GM12878 (cell line): Measurements from ENCODE around the gene REL.

ENCODE experiments used
- CREB1 ChIP-seq: IDR thresholded peaks from 2 replicates; pipeline ENCODE4 v1.6.1; 2012; ENCODE audit warnings: low read depth, mild to moderate bottlenecking, inconsistent platforms
- CREM ChIP-seq: IDR thresholded peaks from 2 replicates; pipeline ENCODE4 v1.6.1; 2014; ENCODE audit warnings: antibody characterized with exemption, low read depth
- EP300 ChIP-seq, 2 experiments: fragments of 150-350 bp in 1 of 2; IDR thresholded peaks; 2 replicates each; pipeline ENCODE4 v1.6.1; 2011 to 2012; ENCODE audit warnings: low read depth in 2 of 2, low read length in 2 of 2, borderline replicate concordance in 1 of 2, improper control_type of control experiment in 1 of 2, inconsistent platforms in 1 of 2; ENCODE audit not compliant: control insufficient read depth in 1 of 2
- JUNB ChIP-seq: IDR thresholded peaks from 2 replicates; pipeline ENCODE4 v1.6.1; 2016; ENCODE audit warnings: antibody characterized with exemption, mild to moderate bottlenecking
- MTA3 ChIP-seq: IDR thresholded peaks from 2 replicates; pipeline ENCODE4 v1.6.1; 2012; ENCODE audit warnings: low read length, inconsistent platforms, borderline replicate concordance
- POLR2A ChIP-seq: IDR thresholded peaks from 2 replicates; pipeline ENCODE4 v1.6.1; 2011; ENCODE audit warnings: low read depth, mild to moderate bottlenecking, low read length
- SUZ12 ChIP-seq: fragments of 200-600 bp; sonication (generic); IDR thresholded peaks from one replicate; pipeline ENCODE4 v1.6.1; 2018; ENCODE audit warnings: antibody characterized with exemption, mild to moderate bottlenecking; ENCODE audit not compliant: unreplicated experiment
- TF ChIP-seq, protein P1 (sequence below), 3 experiments: IDR thresholded peaks in 2 of 3; conservative IDR thresholded peaks in 1 of 3; 2 replicates each; pipeline ENCODE4 v1.5.1; 2011; ENCODE audit warnings: low read depth in 3 of 3, low read length in 3 of 3, mild to moderate bottlenecking in 3 of 3, control low read depth in 2 of 3, moderate library complexity in 2 of 3, inconsistent platforms in 1 of 3, mixed read lengths in 1 of 3; ENCODE audit not compliant: control insufficient read depth in 2 of 3, insufficient read depth in 1 of 3; ENCODE audit errors: extremely low read depth in 1 of 3
- TF ChIP-seq, protein P2 (sequence below): fragments of 450-650 bp; IDR thresholded peaks from 2 replicates; pipeline ENCODE4 v1.6.1; 2017; ENCODE audit warnings: low read depth, mild to moderate bottlenecking, moderate library complexity
- TF ChIP-seq, protein P3 (sequence below): IDR thresholded peaks from 2 replicates; pipeline ENCODE4 v1.6.1; 2012; ENCODE audit warnings: low read depth, low read length, improper control_type of control experiment
- TF ChIP-seq, protein P4 (sequence below): fragments of 450-650 bp; formaldehyde crosslinking; IDR thresholded peaks from 2 replicates; pipeline ENCODE4 v1.4.0; 2020; ENCODE audit warnings: mild to moderate bottlenecking, moderate library complexity
- TF ChIP-seq, protein P5 (sequence below): fragments of 450-650 bp; IDR thresholded peaks from 2 replicates; pipeline ENCODE4 v1.6.1; 2017; ENCODE audit warnings: mild to moderate bottlenecking, low read depth, inconsistent platforms; ENCODE audit not compliant: poor library complexity, severe bottlenecking

DNA sequence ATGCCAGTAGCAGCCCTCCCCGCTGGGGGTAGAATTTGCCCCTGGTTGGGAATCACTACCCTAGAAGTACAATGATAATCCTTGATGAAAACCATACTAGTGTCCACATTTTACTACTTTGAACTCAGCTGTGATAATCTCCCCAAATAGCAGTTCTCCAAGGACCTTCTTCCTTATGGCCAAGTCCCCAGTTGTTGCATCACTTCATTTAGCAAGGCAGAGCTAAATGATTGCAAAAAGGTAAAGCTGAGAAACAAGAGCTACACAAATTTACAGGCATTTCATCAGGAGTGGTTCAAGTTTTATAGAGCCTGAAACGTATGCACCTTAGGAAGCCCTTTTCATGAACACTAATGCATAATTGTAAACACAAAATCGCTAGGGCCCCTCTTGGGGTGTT lies 44.9 kb upstream of the REL start:
- TF ChIP-seq EP300 (IDR thresholded peaks at IDR 0.05; ENCODE audit: borderline replicate concordance in 1 of 2, control insufficient read depth in 1 of 2, low read depth in 2 of 2, low read length in 2 of 2) (no peak), MTA3 (no peak), JUNB (no peak), CREB1 (no peak), POLR2A (no peak), SUZ12 (no peak), CREM (no peak)
- TF ChIP-seq, protein P1, sequence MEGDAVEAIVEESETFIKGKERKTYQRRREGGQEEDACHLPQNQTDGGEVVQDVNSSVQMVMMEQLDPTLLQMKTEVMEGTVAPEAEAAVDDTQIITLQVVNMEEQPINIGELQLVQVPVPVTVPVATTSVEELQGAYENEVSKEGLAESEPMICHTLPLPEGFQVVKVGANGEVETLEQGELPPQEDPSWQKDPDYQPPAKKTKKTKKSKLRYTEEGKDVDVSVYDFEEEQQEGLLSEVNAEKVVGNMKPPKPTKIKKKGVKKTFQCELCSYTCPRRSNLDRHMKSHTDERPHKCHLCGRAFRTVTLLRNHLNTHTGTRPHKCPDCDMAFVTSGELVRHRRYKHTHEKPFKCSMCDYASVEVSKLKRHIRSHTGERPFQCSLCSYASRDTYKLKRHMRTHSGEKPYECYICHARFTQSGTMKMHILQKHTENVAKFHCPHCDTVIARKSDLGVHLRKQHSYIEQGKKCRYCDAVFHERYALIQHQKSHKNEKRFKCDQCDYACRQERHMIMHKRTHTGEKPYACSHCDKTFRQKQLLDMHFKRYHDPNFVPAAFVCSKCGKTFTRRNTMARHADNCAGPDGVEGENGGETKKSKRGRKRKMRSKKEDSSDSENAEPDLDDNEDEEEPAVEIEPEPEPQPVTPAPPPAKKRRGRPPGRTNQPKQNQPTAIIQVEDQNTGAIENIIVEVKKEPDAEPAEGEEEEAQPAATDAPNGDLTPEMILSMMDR (IDR thresholded peaks at IDR 0.05 in 2 of 3, conservative IDR thresholded peaks at IDR 0.05 in 1 of 3; ENCODE audit: control insufficient read depth in 2 of 3, extremely low read depth in 1 of 3, insufficient read depth in 1 of 3, low read depth in 3 of 3, low read length in 3 of 3), result no peak
- TF ChIP-seq, protein P2, sequence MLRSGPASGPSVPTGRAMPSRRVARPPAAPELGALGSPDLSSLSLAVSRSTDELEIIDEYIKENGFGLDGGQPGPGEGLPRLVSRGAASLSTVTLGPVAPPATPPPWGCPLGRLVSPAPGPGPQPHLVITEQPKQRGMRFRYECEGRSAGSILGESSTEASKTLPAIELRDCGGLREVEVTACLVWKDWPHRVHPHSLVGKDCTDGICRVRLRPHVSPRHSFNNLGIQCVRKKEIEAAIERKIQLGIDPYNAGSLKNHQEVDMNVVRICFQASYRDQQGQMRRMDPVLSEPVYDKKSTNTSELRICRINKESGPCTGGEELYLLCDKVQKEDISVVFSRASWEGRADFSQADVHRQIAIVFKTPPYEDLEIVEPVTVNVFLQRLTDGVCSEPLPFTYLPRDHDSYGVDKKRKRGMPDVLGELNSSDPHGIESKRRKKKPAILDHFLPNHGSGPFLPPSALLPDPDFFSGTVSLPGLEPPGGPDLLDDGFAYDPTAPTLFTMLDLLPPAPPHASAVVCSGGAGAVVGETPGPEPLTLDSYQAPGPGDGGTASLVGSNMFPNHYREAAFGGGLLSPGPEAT, result no peak
- TF ChIP-seq, protein P3, sequence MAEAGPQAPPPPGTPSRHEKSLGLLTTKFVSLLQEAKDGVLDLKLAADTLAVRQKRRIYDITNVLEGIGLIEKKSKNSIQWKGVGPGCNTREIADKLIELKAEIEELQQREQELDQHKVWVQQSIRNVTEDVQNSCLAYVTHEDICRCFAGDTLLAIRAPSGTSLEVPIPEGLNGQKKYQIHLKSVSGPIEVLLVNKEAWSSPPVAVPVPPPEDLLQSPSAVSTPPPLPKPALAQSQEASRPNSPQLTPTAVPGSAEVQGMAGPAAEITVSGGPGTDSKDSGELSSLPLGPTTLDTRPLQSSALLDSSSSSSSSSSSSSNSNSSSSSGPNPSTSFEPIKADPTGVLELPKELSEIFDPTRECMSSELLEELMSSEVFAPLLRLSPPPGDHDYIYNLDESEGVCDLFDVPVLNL, result no peak
- TF ChIP-seq, protein P4, sequence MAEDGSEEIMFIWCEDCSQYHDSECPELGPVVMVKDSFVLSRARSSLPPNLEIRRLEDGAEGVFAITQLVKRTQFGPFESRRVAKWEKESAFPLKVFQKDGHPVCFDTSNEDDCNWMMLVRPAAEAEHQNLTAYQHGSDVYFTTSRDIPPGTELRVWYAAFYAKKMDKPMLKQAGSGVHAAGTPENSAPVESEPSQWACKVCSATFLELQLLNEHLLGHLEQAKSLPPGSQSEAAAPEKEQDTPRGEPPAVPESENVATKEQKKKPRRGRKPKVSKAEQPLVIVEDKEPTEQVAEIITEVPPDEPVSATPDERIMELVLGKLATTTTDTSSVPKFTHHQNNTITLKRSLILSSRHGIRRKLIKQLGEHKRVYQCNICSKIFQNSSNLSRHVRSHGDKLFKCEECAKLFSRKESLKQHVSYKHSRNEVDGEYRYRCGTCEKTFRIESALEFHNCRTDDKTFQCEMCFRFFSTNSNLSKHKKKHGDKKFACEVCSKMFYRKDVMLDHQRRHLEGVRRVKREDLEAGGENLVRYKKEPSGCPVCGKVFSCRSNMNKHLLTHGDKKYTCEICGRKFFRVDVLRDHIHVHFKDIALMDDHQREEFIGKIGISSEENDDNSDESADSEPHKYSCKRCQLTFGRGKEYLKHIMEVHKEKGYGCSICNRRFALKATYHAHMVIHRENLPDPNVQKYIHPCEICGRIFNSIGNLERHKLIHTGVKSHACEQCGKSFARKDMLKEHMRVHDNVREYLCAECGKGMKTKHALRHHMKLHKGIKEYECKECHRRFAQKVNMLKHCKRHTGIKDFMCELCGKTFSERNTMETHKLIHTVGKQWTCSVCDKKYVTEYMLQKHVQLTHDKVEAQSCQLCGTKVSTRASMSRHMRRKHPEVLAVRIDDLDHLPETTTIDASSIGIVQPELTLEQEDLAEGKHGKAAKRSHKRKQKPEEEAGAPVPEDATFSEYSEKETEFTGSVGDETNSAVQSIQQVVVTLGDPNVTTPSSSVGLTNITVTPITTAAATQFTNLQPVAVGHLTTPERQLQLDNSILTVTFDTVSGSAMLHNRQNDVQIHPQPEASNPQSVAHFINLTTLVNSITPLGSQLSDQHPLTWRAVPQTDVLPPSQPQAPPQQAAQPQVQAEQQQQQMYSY (CRISPR knock-in tag), result no peak
- TF ChIP-seq, protein P5, sequence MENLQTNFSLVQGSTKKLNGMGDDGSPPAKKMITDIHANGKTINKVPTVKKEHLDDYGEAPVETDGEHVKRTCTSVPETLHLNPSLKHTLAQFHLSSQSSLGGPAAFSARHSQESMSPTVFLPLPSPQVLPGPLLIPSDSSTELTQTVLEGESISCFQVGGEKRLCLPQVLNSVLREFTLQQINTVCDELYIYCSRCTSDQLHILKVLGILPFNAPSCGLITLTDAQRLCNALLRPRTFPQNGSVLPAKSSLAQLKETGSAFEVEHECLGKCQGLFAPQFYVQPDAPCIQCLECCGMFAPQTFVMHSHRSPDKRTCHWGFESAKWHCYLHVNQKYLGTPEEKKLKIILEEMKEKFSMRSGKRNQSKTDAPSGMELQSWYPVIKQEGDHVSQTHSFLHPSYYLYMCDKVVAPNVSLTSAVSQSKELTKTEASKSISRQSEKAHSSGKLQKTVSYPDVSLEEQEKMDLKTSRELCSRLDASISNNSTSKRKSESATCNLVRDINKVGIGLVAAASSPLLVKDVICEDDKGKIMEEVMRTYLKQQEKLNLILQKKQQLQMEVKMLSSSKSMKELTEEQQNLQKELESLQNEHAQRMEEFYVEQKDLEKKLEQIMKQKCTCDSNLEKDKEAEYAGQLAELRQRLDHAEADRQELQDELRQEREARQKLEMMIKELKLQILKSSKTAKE, result no peak
